ENCODE measurements around the gene SLC44A3. TPM values are rescaled to one million over a fixed set of nuclear protein-coding genes. Genes with fewer than 3 reads are reported as not detected.
A peak's percentile ranks its signal among the peaks of the same experiment; 100 is the strongest.

The SLC44A3 gene
- total RNA-seq, 4 donors from 2014 or later: 0.19 TPM; not detected in 3

DNA sequence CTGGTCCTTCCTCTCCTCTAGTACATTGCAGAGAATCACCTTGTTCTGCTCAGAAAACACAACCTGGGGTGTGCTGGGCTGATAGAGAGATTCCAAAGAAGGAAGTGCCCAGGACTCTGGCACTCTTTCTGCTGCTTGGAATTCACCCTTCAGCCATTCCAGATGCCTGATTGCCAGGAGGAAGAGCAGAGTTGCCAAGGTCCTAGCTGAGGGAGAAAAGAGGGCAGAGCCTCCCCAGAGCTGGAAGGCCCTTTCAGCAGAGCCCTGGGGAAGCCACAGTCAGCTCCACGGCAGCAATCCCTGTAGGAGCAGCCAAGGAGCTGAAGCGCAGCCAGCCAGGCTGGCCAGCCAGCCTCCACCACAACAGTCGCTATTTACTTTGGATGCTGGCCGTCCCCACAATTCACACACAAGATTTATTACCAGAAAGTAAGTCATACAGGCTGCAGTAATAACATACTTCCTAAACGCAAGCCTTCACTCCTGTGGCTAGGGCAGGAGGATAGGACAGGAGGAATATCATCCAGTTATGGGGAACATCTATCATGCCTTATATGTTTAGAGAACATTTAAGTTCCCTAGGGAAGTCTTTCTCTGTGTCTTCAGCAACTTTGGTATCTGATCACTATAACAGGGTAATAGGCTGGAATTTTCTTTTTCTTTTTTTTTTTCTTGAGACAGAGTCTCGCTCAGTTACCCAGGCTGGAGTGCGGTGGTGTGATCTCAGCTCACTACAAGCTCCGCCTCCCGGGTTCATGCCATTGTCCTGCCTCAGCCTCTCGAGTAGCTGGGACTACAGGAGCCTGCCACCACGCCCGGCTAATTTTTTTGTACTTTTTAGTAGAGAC is 36.6 kb upstream of the SLC44A3 start:
- Histone ChIP-seq H3K4me1 (no peaks in the 10 kb centered on the region), H3K27me3 (no peaks in the 10 kb centered on the region), H3K9me3 (no peaks in the 10 kb centered on the region), H3K36me3 (no peaks in the 10 kb centered on the region), H3K27ac (peak overlapping the region; percentile 60 to 68 (median 66)), H3K4me3 (no peak overlapping the region)
- intact Hi-C loops (cut with DNase I; ENCODE audit: low total_unique reads) (no loop called here), in situ Hi-C loops (cut with MboI; ENCODE audit: low sequenced_read_pairs in 4 of 4) (no loop called here)
- TF ChIP-seq POLR2A (IDR thresholded peaks at IDR 0.05): no peak
- TF ChIP-seq, protein P1, sequence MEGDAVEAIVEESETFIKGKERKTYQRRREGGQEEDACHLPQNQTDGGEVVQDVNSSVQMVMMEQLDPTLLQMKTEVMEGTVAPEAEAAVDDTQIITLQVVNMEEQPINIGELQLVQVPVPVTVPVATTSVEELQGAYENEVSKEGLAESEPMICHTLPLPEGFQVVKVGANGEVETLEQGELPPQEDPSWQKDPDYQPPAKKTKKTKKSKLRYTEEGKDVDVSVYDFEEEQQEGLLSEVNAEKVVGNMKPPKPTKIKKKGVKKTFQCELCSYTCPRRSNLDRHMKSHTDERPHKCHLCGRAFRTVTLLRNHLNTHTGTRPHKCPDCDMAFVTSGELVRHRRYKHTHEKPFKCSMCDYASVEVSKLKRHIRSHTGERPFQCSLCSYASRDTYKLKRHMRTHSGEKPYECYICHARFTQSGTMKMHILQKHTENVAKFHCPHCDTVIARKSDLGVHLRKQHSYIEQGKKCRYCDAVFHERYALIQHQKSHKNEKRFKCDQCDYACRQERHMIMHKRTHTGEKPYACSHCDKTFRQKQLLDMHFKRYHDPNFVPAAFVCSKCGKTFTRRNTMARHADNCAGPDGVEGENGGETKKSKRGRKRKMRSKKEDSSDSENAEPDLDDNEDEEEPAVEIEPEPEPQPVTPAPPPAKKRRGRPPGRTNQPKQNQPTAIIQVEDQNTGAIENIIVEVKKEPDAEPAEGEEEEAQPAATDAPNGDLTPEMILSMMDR (IDR thresholded peaks at IDR 0.05 in 4 of 5, conservative IDR thresholded peaks at IDR 0.05 in 1 of 5): no peak
- peak; percentile 35 to 69 for DNase-seq
- ATAC-seq: peak; percentile 74 to 82

DNA sequence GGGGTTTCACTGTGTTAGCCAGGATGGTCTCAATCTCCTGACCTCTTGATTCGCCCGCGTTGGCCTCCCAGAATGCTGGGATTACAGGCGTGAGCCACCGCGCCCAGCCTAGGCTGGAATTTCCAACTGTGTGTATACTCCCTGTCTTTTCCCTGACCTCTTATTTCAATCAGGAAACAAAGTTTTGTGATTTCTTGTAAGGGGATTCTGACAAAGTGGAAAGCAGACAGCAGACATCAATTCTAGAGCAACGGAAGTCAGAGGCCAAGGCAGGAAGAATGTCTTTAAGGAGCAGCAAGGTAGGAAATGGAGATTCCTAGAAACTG is 36.0 kb upstream of the SLC44A3 start:
- Histone ChIP-seq H3K27ac (peak overlapping the region; percentile 60 to 68 (median 66)), H3K27me3 (no peaks in the 10 kb centered on the region), H3K4me1 (no peaks in the 10 kb centered on the region), H3K36me3 (no peaks in the 10 kb centered on the region), H3K9me3 (no peaks in the 10 kb centered on the region), H3K4me3 (no peak overlapping the region)
- intact Hi-C loops (cut with DNase I; ENCODE audit: low total_unique reads): no loop called here
- no peak for TF ChIP-seq POLR2A (IDR thresholded peaks at IDR 0.05)
- TF ChIP-seq, protein P1 (IDR thresholded peaks at IDR 0.05 in 4 of 5, conservative IDR thresholded peaks at IDR 0.05 in 1 of 5): no peak
- no peak for DNase-seq
- in situ Hi-C loops (cut with MboI; ENCODE audit: low sequenced_read_pairs in 4 of 4): no loop called here
- ATAC-seq: no peak

DNA sequence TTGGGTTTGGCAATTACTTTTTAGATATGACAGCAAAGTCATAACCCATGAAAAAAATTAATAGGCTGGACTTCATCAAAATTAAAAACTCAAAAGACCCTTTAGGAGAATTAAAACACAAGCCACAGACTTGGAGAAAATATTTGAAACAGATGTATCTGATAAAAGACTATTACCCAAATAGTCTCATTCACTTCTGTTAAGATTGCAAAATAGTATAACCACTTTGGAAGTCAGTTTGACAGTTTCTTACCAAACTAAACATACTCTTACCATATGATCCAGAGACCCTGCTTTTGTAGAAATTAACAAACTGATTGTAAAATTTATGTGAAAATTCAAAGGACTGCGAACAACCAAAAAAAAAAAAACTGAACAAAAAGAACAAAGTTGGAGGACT is 32.5 kb upstream of the SLC44A3 start:
- no peaks in the 10 kb centered on the region for H3K27me3 ChIP-seq
- no peak overlapping the region for H3K4me3 ChIP-seq
- intact Hi-C loops (cut with DNase I; ENCODE audit: low total_unique reads) (no loop called here), in situ Hi-C loops (cut with MboI; ENCODE audit: low sequenced_read_pairs in 4 of 4) (no loop called here)
- ATAC-seq (no peak), DNase-seq (no peak)
- H3K36me3 ChIP-seq: no peaks in the 10 kb centered on the region
- no peak overlapping the region for H3K27ac ChIP-seq
- H3K4me1 ChIP-seq: peaks cover 2 to 8% of the 10 kb centered on the region in 2 donors
- H3K9me3 ChIP-seq: no peaks in the 10 kb centered on the region
- TF ChIP-seq, protein P1 (IDR thresholded peaks at IDR 0.05 in 4 of 5, conservative IDR thresholded peaks at IDR 0.05 in 1 of 5): no peak
- TF ChIP-seq POLR2A (IDR thresholded peaks at IDR 0.05): no peak

DNA sequence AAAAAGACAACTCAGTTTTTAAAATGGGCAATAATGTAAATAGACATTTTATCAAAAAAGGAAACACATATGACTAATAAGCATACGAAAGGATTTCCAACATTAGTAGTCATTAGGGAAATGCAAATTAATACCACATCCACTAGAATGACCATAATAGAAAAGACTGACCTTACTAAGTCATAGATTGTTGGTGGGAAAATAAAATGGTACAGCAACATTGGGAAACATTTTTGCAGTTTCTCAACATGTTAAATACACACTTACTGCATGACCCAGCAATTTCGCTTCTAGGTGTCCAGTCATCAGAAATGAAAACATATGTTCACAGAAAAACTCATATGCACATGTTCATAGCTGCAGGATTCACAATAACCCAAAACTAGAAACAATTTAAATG is 29.9 kb upstream of the SLC44A3 start:
- ATAC-seq: no peak
- H3K9me3 ChIP-seq: no peaks in the 10 kb centered on the region
- H3K27ac ChIP-seq: no peak overlapping the region
- intact Hi-C loops (cut with DNase I; ENCODE audit: low total_unique reads): no loop called here
- H3K4me1 ChIP-seq: peaks cover 6 to 17% of the 10 kb centered on the region in 2 donors
- no peak for DNase-seq
- TF ChIP-seq, protein P1 (IDR thresholded peaks at IDR 0.05 in 4 of 5, conservative IDR thresholded peaks at IDR 0.05 in 1 of 5): no peak
- TF ChIP-seq POLR2A (IDR thresholded peaks at IDR 0.05): no peak
- H3K4me3 ChIP-seq: no peak overlapping the region
- in situ Hi-C loops (cut with MboI; ENCODE audit: low sequenced_read_pairs in 4 of 4): loop anchor here in 1 of 4 donors (10.0 kb wide), 1 partner anchor 95 kb away; no protein-coding TSS in a partner anchor
- H3K36me3 ChIP-seq: no peaks in the 10 kb centered on the region
- no peaks in the 10 kb centered on the region for H3K27me3 ChIP-seq
